ENCODE measurements around the gene EAF2.

The EAF2 gene

DNA sequence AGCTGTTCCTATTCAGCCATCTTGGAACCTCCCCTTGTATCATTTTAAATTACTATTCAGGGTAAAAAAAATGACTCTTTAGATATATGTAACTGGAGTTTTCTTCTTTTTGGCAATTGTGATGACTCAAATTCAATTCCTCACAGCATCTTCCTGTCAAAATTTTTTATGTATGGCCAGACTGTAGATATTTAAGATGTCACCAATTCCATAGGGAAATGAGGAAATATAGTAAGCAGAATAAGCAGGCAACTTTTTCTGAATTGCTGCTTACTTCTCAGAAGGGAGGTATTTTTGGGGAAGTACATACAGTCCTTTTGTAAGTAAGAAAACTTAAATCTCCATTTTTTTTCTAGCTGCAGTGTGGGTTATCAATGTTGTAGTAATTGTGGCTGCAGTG, 28.8 kb downstream of the EAF2 start:
- no peak for DNase-seq

DNA sequence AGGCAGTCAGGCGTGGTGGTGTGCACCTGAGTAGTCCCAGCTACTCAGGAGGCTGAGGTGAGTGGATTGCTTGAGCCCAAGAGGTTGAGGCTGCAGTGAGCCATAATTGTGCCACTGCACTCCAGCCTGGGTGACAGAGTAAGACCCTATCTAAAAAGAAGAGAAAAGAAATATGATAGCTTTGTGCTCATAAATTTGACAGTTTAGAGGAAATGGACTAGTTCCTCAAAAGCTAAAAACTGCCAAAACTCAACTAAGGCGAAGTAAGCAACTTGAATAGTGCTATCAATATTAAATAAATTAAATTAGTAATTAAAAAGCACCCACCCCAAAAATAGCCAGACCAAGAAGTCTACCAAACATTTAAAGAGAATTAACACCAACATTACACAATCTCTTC, 34.7 kb downstream of the EAF2 start:
- DNase-seq = no peak

DNA sequence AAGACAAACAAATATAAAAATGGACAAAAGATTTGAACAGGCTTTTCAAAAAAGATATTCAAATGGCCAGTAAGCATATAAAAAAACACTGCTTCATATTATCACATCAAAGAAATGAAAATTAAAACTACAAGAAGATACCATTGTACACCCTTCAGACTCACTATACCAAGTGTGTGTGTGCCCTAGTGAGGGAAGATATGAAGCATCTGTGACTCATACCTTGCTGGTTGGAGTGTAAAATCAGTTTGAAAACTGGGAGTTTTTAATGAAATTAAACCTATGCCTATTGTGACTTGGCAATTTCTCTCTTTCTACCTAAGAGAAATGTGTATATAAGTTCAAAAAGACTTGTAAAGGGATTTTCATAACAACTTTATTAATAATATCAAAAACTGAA, 35.7 kb downstream of the EAF2 start:
- DNase-seq = no peak

DNA sequence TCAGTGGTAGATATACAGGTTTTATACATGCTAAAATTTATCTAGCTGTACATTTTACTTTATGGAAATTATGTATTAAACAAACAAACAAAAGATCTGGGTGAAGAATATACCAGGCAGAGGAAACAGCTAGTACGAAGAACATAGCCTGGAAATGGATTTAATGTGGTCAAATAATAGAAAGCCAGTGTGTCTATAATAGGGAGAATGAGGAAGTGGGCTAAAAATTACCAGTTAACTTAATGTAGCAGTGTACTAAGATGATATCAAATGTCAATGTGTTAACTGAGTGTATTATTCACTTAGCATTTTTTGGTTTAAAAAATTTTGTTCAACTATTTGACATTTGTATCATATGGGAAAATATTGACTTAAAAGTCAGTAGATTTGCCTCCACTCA, 36.4 kb downstream of the EAF2 start:
- DNase-seq = no peak

DNA sequence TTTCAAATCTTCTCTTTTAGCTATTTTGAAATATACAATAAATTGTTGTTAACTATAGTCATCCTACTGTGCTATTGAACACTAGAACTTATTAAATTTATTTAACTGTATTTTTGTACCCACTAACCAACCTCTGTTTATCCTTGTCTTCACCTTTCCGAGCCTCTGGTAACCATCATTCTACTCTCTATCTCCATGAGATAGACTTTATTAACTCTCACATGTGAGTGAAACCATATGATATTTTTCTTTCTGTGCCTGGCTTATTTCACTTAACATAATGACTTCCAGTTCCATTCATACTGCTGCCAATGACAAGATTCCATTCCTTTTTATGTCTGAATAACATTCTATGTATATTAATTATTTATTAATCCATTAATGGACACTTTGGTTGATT, 43.4 kb downstream of the EAF2 start:
- DNase-seq = no peak

DNA sequence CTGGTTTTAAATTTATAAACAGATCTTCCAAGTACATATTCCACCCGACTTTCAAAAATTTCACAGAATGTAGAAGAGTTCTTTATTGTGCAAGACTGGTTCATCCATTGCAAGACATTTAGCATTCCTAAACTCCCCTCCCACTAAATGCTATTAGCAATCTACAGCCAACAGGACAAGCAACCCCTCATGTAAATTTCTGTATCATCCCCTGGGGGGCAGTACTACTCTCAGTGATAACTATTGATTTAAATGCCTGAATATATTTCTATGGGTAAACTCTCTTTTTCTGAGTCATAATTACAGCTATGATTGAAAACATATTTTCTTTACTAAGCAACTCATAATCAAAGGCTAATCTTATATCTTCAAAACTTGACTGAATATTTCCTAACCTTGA, 48.5 kb downstream of the EAF2 start:
- peak; percentile 32 for DNase-seq

DNA sequence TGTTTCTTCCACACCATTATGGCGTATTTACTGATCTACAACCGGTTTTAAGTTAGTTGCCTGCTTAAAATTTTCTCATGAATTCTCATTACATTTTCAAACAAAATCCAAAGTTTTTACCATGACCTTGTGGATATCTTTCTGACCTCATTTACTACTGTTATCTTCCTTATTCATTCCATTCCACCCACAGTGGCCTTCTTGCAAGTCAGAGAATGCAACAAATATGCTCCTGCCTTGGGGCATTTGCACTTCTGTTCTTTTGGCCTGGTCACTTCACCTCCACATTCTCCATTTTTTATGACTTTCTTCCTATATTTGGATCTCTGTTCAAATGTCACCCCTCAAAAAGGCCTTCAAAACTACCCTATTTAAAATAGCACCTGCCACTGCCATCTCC, 50.4 kb downstream of the EAF2 start:
- no peak for DNase-seq

GRCh38 chr3:121894301-121894990, 59.4 kb downstream of the EAF2 start, which contains the start of gene SLC15A2:
SLC15A2 (plus strand) TSS chr3:121894401; CDS start chr3:121894477, 76 bp downstream.
- no peak for DNase-seq

- DNase-seq = no peak
These were observed 60.1 kb downstream of the EAF2 start for GRCh38 chr3:121895121-121895520.

DNA sequence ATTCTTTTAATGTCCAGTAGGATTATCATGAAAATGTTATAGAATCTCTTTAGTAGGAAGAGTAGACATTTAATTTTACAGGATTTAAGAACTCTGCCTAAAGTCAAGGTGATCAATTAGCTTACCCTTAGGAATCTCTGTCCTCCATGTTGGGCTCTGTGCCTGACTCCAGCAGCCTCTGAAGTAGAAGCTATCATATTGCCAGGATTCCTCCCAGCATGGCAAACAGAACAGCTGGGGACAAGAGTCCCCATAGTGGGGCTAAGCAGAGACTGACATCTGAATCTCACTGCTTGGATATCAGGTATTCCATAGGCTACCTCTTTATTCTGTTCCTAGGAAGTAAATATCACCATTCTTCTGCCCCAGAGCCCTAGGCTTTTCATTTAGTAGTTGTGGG, 60.7 kb downstream of the EAF2 start:
- DNase-seq = no peak

DNA sequence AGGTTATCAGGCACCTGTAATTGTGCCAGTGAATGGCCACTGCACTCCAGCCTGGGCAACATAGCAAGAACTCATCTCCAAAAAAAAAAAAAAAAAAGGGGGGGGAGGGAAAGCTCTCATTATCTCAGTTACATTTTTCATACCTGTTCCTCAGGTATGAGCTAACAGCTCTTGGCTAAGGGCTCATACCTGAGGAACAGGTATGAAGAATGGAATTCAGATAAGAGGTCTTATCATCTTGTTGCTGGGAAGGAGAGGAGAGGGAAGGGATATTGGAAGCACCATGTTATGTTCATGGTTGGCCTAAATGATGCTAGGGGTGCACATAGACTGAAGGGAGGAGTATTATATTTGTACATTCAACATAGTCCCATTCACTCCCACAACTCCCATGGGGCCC, 61.8 kb downstream of the EAF2 start:
- DNase-seq = no peak

- DNase-seq = no peak
These were observed 62.3 kb downstream of the EAF2 start for GRCh38 chr3:121897296-121897695.

DNA sequence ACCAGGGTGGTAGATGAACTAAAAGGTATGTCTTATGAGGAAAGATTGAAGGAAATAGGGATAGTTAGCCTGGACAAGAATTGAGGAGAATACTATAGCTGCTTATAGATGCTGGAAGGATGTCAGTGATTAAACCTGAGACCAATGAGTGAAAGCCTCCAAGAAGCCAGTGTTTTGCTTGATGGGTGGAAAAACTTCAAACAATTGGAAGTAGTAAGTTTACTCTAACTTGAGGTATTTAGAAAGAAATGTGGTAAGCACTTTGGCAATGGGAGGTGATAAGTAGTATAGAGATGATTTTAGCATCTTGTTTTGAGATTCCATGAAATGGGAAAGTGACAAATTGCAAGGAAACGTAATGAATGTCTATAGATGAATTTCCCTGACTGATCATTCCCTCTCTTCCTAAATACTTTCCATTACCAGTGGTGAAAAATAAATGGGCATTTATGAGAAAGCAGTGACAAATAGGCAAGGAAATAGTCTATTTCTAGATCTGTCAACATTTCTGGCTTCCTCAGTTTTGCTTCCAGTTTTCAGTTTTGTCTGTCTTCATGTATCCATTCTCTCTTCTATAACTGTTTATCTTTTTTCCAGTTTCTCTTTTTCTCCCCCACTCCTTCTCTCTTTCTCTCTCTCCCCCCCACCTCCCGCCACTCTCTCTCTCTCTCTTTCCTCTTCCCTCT, 78.4 kb downstream of the EAF2 start:
- DNase-seq = no peak

DNA sequence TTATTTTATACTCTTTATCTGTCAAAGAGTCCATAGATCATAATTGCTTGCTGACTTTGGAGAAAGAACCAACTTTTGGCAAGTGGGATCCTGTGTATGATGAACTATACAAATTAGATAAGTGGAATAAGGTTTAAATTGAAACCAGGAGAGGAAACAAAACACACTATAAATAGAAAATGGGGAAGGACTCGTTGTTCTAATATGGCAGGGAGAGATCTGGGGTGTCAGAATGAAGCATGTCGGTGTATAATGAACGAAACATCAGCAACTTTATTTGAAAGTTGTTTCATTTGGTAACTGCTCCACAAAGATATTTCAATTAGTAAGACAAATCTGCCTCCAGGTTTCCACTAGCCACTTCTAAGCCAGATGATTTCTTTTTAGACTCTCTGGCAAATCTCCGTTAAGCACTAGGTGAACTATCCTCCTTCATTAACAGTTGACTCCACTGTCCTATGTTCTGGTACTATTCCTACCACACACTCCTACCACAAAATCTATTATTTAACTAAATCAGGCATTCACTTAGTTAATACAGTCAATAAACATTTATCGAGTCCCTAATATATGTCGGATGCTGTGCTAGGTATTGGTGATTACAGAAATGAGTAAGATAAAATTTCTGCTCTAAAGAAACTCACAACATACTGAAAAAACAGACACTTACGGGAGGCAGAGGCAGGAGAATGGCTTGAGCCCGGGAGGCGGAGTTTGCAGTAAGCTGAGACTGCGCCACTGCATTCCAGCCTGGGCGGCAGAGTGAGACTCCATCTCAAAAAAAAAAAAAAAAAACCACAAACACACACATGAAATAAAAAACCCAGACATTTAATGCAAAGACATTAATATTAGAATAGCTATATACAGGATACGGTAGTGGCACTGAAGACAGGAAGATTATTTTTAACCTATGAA, 79.3 kb downstream of the EAF2 start:
- DNase-seq = no peak

DNA sequence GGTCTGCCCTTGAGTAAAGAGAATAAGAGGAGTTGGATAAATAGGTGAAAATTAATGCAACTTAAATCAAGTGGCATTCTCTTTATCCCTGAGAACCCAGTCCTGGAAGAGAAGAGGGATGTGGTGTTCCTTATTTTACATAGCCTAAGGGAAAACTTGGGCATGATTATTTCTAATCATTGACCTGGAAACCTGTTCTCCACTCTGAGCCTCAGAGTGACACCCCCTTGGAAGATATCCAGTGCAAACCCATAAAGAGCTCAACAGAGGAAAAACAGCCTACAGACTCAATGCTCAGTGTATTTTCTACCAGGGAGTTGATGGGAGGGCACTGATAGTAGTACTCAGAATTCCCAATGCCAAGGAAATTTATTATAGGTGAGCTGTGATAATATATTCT, 81.2 kb downstream of the EAF2 start:
- DNase-seq = peak; percentile 11

GRCh38 chr3:121918779-121919483, 83.9 kb downstream of the EAF2 start:
- peak; percentile 8 for DNase-seq

- no peak for DNase-seq
These were observed 89.7 kb downstream of the EAF2 start for GRCh38 chr3:121924734-121925133.

- DNase-seq = no peak
These were observed 91.4 kb downstream of the EAF2 start for GRCh38 chr3:121926380-121926779.

All from NCI-H1105 treated with DMSO at 0.1 percent for 48 hours (cell line).